ENCODE data around the gene CIPC.

DNA sequence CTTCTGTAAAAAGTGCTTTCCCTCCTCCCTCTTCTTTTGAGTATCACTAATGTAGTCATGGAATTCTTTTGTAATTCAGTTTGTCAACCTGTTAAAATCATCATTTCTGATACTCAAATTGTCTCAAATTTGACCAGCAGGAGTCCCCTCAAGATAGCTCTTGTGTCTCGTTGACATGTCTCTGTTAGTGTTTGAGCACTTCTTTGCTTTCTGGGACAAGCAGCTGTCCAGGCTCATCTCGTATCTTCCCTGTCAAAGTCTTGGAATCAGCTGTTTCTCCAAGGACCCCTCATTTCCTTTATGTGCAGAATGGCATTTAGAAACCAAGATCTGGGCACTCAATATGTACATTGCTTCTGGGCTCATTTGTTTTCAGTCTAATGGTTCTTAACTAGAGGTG, 10.7 kb downstream of the CIPC start:
- TF ChIP-seq, protein P1, sequence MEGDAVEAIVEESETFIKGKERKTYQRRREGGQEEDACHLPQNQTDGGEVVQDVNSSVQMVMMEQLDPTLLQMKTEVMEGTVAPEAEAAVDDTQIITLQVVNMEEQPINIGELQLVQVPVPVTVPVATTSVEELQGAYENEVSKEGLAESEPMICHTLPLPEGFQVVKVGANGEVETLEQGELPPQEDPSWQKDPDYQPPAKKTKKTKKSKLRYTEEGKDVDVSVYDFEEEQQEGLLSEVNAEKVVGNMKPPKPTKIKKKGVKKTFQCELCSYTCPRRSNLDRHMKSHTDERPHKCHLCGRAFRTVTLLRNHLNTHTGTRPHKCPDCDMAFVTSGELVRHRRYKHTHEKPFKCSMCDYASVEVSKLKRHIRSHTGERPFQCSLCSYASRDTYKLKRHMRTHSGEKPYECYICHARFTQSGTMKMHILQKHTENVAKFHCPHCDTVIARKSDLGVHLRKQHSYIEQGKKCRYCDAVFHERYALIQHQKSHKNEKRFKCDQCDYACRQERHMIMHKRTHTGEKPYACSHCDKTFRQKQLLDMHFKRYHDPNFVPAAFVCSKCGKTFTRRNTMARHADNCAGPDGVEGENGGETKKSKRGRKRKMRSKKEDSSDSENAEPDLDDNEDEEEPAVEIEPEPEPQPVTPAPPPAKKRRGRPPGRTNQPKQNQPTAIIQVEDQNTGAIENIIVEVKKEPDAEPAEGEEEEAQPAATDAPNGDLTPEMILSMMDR (IDR thresholded peaks at IDR 0.05): no peak
- TF ChIP-seq POLR2A (IDR thresholded peaks at IDR 0.05): no peak
- TF ChIP-seq POLR2AphosphoS5 (IDR thresholded peaks at IDR 0.05): no peak
